Mucosa of gallbladder (tissue), 1 donor: ENCODE results near the gene SMAD2. TPM values are rescaled to one million over a fixed set of nuclear protein-coding genes. Genes with fewer than 3 reads are reported as not detected.

Source experiments
- DNase-seq: peaks from one replicate; pipeline ENCODE4 v3.0.0-alpha.2; 2020; ENCODE audit warnings: low spot score
- total RNA-seq: library from RNA; stranded (reverse); gene quantifications from one replicate; pipeline ENCODE4 v1.2.1, GENCODE V29; 2021
- donor health status: DM: no; HTN: no; CAD: no.

The SMAD2 gene
- total RNA-seq, 1 donor from 2014 or later = 111 TPM

- no peak for DNase-seq
Observed at GRCh38 chr18:47932190-47932589, 1.7 kb upstream of the SMAD2 start.

GRCh38 chr18:47931718-47932103, 1.3 kb upstream of the SMAD2 start:
- DNase-seq = peak; percentile 12

- peak; percentile 96 for DNase-seq
Observed at GRCh38 chr18:47930931-47931717, 665 bp upstream of the SMAD2 start.

- DNase-seq = peak; percentile 12
Observed at GRCh38 chr18:47929681-47930198, 719 bp downstream of the SMAD2 start.

- DNase-seq = no peak
Observed at GRCh38 chr18:47928466-47928865, 2.0 kb downstream of the SMAD2 start.

GRCh38 chr18:47926101-47926850, 4.2 kb downstream of the SMAD2 start:
- DNase-seq = no peak

- no peak for DNase-seq
Observed at GRCh38 chr18:47919916-47920315, 10.5 kb downstream of the SMAD2 start.

- no peak for DNase-seq
Observed at GRCh38 chr18:47917923-47918610, 12.4 kb downstream of the SMAD2 start.

GRCh38 chr18:47915930-47916329, 14.5 kb downstream of the SMAD2 start:
- no peak for DNase-seq

GRCh38 chr18:47915229-47915628, 15.2 kb downstream of the SMAD2 start:
- DNase-seq = no peak

GRCh38 chr18:47912794-47913585, 17.5 kb downstream of the SMAD2 start:
- DNase-seq = no peak

- DNase-seq = no peak
Observed at GRCh38 chr18:47912343-47912742, 18.1 kb downstream of the SMAD2 start.

GRCh38 chr18:47911877-47912276, 18.6 kb downstream of the SMAD2 start:
- DNase-seq = no peak

GRCh38 chr18:47909484-47909883, 21.0 kb downstream of the SMAD2 start:
- DNase-seq = no peak

- DNase-seq = no peak
Observed at GRCh38 chr18:47908592-47908991, 21.9 kb downstream of the SMAD2 start.

GRCh38 chr18:47906408-47906807, 24.1 kb downstream of the SMAD2 start:
- no peak for DNase-seq

- DNase-seq = no peak
Observed at GRCh38 chr18:47903809-47904208, 26.6 kb downstream of the SMAD2 start.

GRCh38 chr18:47901624-47902362, 28.7 kb downstream of the SMAD2 start:
- DNase-seq = no peak

- no peak for DNase-seq
Observed at GRCh38 chr18:47899107-47899840, 31.2 kb downstream of the SMAD2 start.

GRCh38 chr18:47898696-47899095, 31.8 kb downstream of the SMAD2 start:
- no peak for DNase-seq
